K562 (cell line): ENCODE data around the gene GLIS1. TPM values are rescaled to one million over a fixed set of nuclear protein-coding genes. Genes with fewer than 3 reads are reported as not detected.

Experiments used
- BCOR ChIP-seq: fragments of 450-650 bp; IDR thresholded peaks from 2 replicates; pipeline ENCODE4 v1.6.1; 2016
- GTF2F1 ChIP-seq: IDR thresholded peaks from 2 replicates; pipeline ENCODE4 v1.6.1; 2011; ENCODE audit warnings: low read depth, low read length, improper control_type of control experiment
- MEIS2 ChIP-seq: fragments of 450-650 bp; IDR thresholded peaks from 2 replicates; pipeline ENCODE4 v1.6.1; 2014; ENCODE audit warnings: mild to moderate bottlenecking; ENCODE audit not compliant: partially characterized antibody
- POLR2AphosphoS2 ChIP-seq: IDR thresholded peaks from 2 replicates; pipeline ENCODE4 v1.6.1; 2012; ENCODE audit warnings: low read length, improper control_type of control experiment
- PTBP1 ChIP-seq: fragments of 200-400 bp; formaldehyde crosslinking; IDR thresholded peaks from 2 replicates; pipeline ENCODE4 v1.6.1; 2017; ENCODE audit warnings: low read depth, low read length
- RBM25 ChIP-seq: fragments of 200-400 bp; formaldehyde crosslinking; IDR thresholded peaks from 2 replicates; pipeline ENCODE4 v1.6.1; 2018; ENCODE audit warnings: low read length, low read depth, moderate library complexity; ENCODE audit not compliant: severe bottlenecking
- TCFL5 ChIP-seq: fragments of 250-450 bp; sonication (Bioruptor Pico); conservative IDR thresholded peaks from 2 replicates; pipeline ENCODE4 v1.6.1; 2021; ENCODE audit warnings: mild to moderate bottlenecking, moderate library complexity, matching md5 sums
- ZNF551 ChIP-seq: fragments of 250-450 bp; sonication (Bioruptor Pico); IDR thresholded peaks from 2 replicates; pipeline ENCODE4 v1.5.0; 2021; ENCODE audit warnings: mild to moderate bottlenecking, moderate library complexity
- polyA plus RNA-seq, 8 experiments: library from polyadenylated mRNA; depleted of rRNA in 4 of 8; stranded (reverse) in 5 of 8; unstranded in 3 of 8; fragments of >200 nt; fragmentation: Nextera tagmentation in 2 of 8; fragmentation: Illumina TruSeq in 1 of 8; extraction: Ambion mirVana in 2 of 8; extraction: Trizol in 1 of 8; gene quantifications; 2 replicates each; pipeline versions ENCODE4 v1.2.1 to v1.2.3, GENCODE V29; 2011 to 2014; ENCODE audit warnings: inconsistent platforms in 1 of 8, missing spikeins in 1 of 8
- total RNA-seq, 7 experiments: library from RNA; depleted of rRNA in 6 of 7; stranded (reverse); fragments of >200 nt in 6 of 7; fragmentation: Illumina TruSeq in 2 of 7; extraction: Trizol in 2 of 7; gene quantifications; 2 replicates each; pipeline versions ENCODE4 v1.2.1 to v1.2.3, GENCODE V29; 2011 to 2021; ENCODE audit warnings: low replicate concordance in 1 of 7
- TF ChIP-seq, protein P1 (sequence below): conservative IDR thresholded peaks from 2 replicates; pipeline ENCODE4 v1.6.1; 2011; ENCODE audit warnings: low read depth, mild to moderate bottlenecking, low read length; ENCODE audit not compliant: control insufficient read depth
- TF ChIP-seq, protein P2 (sequence below): fragments of 250-450 bp; sonication (Bioruptor Pico); IDR thresholded peaks from 2 replicates; pipeline ENCODE4 v1.5.0; 2021; ENCODE audit warnings: mild to moderate bottlenecking, moderate library complexity

Gene GLIS1
- total and polyA plus RNA-seq, 9 of the 15 experiments (the other 6 are each of a cell fraction or from before 2014, with no cell fraction given) = not detected

DNA sequence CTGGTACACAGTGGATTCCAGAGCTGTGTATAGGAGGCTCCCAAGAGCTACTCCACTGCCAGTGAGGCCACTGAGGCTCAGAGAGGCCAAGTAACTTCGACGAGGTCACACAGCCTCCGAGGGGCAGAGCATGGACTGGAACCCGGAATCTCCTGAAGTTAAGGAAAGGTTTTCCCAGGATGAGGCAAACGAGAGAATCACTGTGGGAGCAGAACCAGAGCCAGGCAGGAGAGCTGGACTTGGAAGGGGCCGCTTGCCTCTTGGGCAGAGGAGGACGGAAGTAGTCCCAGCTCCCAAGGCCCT is 52.0 kb downstream of the GLIS1 start (continued):
- TF ChIP-seq PTBP1 (0 out of 2 replicates have a peak, but pooled peaks have one; percentile 59), ZNF551 (CRISPR knock-in tag) (no peak), MEIS2 (no peak), POLR2AphosphoS2 (no peak), GTF2F1 (no peak), BCOR (peak; percentile 80), TCFL5 (CRISPR knock-in tag) (no peak), RBM25 (peak; percentile 85)
- TF ChIP-seq, protein P1, sequence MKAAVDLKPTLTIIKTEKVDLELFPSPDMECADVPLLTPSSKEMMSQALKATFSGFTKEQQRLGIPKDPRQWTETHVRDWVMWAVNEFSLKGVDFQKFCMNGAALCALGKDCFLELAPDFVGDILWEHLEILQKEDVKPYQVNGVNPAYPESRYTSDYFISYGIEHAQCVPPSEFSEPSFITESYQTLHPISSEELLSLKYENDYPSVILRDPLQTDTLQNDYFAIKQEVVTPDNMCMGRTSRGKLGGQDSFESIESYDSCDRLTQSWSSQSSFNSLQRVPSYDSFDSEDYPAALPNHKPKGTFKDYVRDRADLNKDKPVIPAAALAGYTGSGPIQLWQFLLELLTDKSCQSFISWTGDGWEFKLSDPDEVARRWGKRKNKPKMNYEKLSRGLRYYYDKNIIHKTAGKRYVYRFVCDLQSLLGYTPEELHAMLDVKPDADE = no peak
- TF ChIP-seq, protein P2, sequence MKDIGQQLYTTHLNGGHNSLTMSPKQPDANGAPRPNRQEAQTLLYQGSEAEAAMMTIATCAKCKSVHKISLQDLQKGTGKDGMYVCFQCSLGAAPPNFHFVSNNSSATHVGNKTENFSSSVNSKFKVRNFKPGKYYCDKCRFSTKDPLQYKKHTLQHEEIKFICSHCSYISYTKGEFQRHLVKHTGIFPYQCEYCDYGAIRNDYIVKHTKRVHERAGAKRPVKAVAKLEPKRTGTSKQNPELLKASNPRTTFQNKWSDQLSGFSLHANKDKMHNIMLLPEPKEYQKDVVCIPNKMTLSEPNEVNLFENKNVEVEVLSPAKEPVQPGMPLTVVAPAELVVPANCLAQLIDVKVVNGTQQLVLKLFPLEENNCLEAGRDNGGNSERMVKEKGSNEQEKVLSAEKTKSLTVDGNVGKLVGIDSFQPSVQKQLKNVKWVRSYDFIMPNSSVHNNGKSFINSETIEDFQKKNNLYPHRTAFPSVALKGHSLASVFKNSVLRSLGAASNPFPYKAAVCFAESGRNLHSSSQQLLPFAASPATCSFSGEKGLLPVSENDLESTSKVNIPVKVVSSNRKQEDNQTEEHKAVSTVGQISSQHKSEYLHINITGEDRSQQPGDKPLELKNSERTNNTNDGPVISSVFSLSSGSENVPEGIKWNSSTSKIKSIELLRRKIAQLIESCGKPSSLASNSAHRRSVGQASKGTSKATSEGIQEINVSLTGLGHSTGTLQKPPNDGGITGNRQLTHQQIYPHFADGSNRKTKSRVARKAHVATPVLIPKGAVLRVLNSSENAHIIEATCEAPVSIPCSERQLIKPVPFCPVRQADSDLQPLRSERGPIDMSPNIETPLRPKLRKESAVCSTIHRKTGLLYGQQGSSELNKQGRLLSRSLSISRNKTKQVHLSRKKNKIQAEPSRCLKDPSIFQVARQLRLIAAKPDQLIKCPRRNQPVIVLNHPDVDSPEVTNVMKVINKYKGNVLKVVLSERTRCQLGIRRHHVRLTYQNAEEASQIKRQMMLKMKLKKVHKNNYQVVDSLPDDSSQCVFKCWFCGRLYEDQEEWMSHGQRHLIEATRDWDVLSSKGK (CRISPR knock-in tag) = no peak
- TF ChIP-seq, all 486 proteins: peak for 7
